ENCODE data around the gene GRIN1. TPM values are rescaled to one million over a fixed set of nuclear protein-coding genes. Genes with fewer than 3 reads are reported as not detected.

GRIN1 gene
- total and polyA plus RNA-seq, 2 donors (not counting 3 experiments of a cell fraction or from before 2014, with no cell fraction given): not detected

DNA sequence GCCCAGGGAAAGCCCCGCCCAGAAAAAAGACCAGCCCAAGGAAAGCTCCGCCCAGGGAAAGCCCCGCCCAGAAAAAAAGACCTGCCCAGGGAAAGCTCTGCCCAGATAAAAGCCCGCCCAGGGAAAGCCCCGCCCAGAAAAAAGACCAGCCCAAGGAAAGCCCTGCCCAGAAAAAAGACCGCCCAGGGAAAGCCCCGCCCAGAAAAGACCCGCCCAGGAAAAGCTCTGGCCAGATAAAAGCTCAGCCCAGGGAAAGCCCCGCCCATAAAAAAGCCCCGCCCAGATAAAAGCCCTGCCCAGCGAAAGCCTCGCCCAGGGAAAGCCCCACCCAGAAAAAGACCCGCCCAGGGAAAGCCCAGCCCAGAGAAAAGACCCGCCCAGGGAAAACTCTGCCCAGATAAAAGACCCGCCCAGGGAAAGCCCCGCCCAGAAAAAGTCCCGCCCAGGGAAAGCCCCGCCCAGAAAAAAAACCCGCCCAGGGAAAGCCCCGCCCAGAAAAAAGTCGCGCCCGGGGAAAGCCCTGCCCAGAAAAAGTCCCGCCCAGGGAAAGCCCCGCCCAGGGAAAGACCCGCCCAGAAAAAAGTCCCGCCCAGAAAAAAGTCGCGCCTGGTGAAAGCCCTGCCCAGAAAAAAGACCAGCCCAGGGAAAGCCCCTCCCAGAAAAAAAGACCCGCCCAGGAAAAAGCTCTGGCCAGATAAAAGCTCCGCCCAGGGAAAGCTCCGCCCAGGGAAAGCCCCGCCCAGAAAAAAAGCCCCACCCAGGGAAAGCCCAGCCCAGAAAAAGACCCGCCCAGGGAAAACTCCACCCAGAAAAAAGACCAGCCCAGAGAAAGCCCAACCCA, 11.9 kb downstream of the GRIN1 start:
- H3K9me1 ChIP-seq (replicated peaks; ENCODE audit: control insufficient read depth, extremely low read depth, insufficient read depth, low read length): no peaks in the 10 kb centered on the region
- no peak overlapping the region for H3K27ac ChIP-seq (ENCODE audit: insufficient read depth, low read depth, low read length)
- H3K36me3 ChIP-seq (ENCODE audit: control insufficient read depth in 2 of 2, extremely low read depth in 1 of 2, insufficient read depth in 2 of 2, low read length in 2 of 2): no peaks in the 10 kb centered on the region
- no peak overlapping the region for H3K4me2 ChIP-seq (ENCODE audit: insufficient read depth, low read length)
- peak; percentile 18 for FAIRE-seq
- no peaks in the 10 kb centered on the region for H3K27me3 ChIP-seq (ENCODE audit: control insufficient read depth in 2 of 2, insufficient read depth in 2 of 2, low read length in 2 of 2)
- ChIA-PET CTCF (interaction anchor here (0.7 to 2.4 kb wide), 4 partner anchors 21 to 450 kb away, joined by 4 to 6 read pairs (median 4); no protein-coding TSS in a partner anchor), POLR2A (interaction anchor here (0.8 kb wide), 1 partner anchor 224 kb away, joined by 9 read pairs; no protein-coding TSS in a partner anchor)
- H3K4me1 ChIP-seq (ENCODE audit: control insufficient read depth, extremely low read depth, insufficient read depth, low read length): no peaks in the 10 kb centered on the region
- intact Hi-C loops (cut with micrococcal nuclease): no loop called here
- H4K20me1 ChIP-seq (replicated peaks; ENCODE audit: control insufficient read depth, extremely low read depth, insufficient read depth, low read length): no peaks in the 10 kb centered on the region
- H3K9ac ChIP-seq (replicated peaks; ENCODE audit: extremely low read depth, insufficient read depth, low read length): no peak overlapping the region
- no peaks in the 10 kb centered on the region for H3K79me2 ChIP-seq (ENCODE audit: control insufficient read depth, insufficient read depth, low read length)
- no peak overlapping the region for H3K4me3 ChIP-seq (replicated peaks in 1 of 3; ENCODE audit: insufficient read depth in 1 of 3, low read depth in 1 of 3, low read length in 3 of 3)
- no peaks in the 10 kb centered on the region for H3K9me3 ChIP-seq (replicated peaks; ENCODE audit: control insufficient read depth, insufficient read depth, low read length)
- BruUV-seq (replicated peaks): no TSS peak
- TF ChIP-seq, protein P1, sequence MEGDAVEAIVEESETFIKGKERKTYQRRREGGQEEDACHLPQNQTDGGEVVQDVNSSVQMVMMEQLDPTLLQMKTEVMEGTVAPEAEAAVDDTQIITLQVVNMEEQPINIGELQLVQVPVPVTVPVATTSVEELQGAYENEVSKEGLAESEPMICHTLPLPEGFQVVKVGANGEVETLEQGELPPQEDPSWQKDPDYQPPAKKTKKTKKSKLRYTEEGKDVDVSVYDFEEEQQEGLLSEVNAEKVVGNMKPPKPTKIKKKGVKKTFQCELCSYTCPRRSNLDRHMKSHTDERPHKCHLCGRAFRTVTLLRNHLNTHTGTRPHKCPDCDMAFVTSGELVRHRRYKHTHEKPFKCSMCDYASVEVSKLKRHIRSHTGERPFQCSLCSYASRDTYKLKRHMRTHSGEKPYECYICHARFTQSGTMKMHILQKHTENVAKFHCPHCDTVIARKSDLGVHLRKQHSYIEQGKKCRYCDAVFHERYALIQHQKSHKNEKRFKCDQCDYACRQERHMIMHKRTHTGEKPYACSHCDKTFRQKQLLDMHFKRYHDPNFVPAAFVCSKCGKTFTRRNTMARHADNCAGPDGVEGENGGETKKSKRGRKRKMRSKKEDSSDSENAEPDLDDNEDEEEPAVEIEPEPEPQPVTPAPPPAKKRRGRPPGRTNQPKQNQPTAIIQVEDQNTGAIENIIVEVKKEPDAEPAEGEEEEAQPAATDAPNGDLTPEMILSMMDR (IDR thresholded peaks at IDR 0.05; ENCODE audit: extremely low read depth in 1 of 2, insufficient read depth in 1 of 2, low read depth in 1 of 2, low read length in 2 of 2): no peak
- TF ChIP-seq EZH2 (IDR thresholded peaks at IDR 0.05; ENCODE audit: borderline replicate concordance, low read depth, low read length, severe bottlenecking) (no peak), FOS (IDR thresholded peaks at IDR 0.05; ENCODE audit: borderline replicate concordance, insufficient read depth, low read length) (no peak), POLR2AphosphoS5 (IDR thresholded peaks at IDR 0.05; ENCODE audit: insufficient read depth, low read depth, low read length) (no peak), JUN (IDR thresholded peaks at IDR 0.05; ENCODE audit: borderline replicate concordance, insufficient read depth, insufficient read length, low read depth) (no peak), MYC (IDR thresholded peaks at IDR 0.05; ENCODE audit: low read depth, low read length) (no peak), POLR2A (IDR thresholded peaks at IDR 0.05; ENCODE audit: low read depth, low read length) (no peak), GATA2 (IDR thresholded peaks at IDR 0.05; ENCODE audit: insufficient read depth, insufficient read length, low read depth, low read length) (no peak), MAX (IDR thresholded peaks at IDR 0.05; ENCODE audit: insufficient read depth, insufficient read length) (no peak)
- DNase-seq (ENCODE audit: low read depth, low spot score): peak; percentile 12
- H2AFZ ChIP-seq (ENCODE audit: low read depth, low read length): no peak overlapping the region
- dilution Hi-C loops (cut with MboI; ENCODE audit: extremely low pct_ligation_motif_present, low sequenced_read_pairs): no loop called here
